HG03520 (cell line): ENCODE results near the gene SLC5A4.
"Not testable (repeated sequence)": the region's sequence is repeated elsewhere in the genome, so short reads cannot be mapped to it uniquely, and the experiment has no call there.

Experiments
- ATAC-seq: cut with Tn5 transposase; IDR thresholded peaks from one replicate; pipeline ENCODE4 v1.9.1; 2021; ENCODE audit warnings: mild to moderate bottlenecking, moderate library complexity; ENCODE audit not compliant: unreplicated experiment

SLC5A4 gene

GRCh38 chr22:32202161-32202538 is 53.0 kb downstream of the SLC5A4 start:
- no peak for ATAC-seq

- ATAC-seq: no peak
These were observed 54.4 kb downstream of the SLC5A4 start for GRCh38 chr22:32200752-32201151.

- ATAC-seq: no peak
These were observed 55.2 kb downstream of the SLC5A4 start for GRCh38 chr22:32199961-32200360.

- no peak for ATAC-seq
These were observed 55.8 kb downstream of the SLC5A4 start for GRCh38 chr22:32199341-32199740.

GRCh38 chr22:32197553-32198226 is 57.5 kb downstream of the SLC5A4 start:
- not testable (repeated sequence) for ATAC-seq

GRCh38 chr22:32195900-32196299 is 59.2 kb downstream of the SLC5A4 start:
- not testable (repeated sequence) for ATAC-seq

GRCh38 chr22:32193346-32193745 is 61.8 kb downstream of the SLC5A4 start:
- not testable (repeated sequence) for ATAC-seq

- not testable (repeated sequence) for ATAC-seq
These were observed 64.1 kb downstream of the SLC5A4 start for GRCh38 chr22:32191021-32191420.

GRCh38 chr22:32185821-32186220 is 69.3 kb downstream of the SLC5A4 start:
- ATAC-seq: no peak

- no peak for ATAC-seq
These were observed 71.5 kb downstream of the SLC5A4 start for GRCh38 chr22:32183625-32184024.

GRCh38 chr22:32181043-32181442 is 74.1 kb downstream of the SLC5A4 start:
- ATAC-seq: no peak

- ATAC-seq: no peak
These were observed 77.9 kb downstream of the SLC5A4 start for GRCh38 chr22:32177221-32177765.

- no peak for ATAC-seq
These were observed 79.2 kb downstream of the SLC5A4 start for GRCh38 chr22:32175683-32176644.

GRCh38 chr22:32175115-32175514 is 80.0 kb downstream of the SLC5A4 start:
- no peak for ATAC-seq
